Body of pancreas (tissue), 4 donors: ENCODE results near the gene TMEM263. TPM values are rescaled to one million over a fixed set of nuclear protein-coding genes. Genes with fewer than 3 reads are reported as not detected.

Experiments
- ATAC-seq: fragments of 150-250 bp; one replicate; pipeline ENCODE4 v1.9.1; 2016
- DNase-seq, 4 donors: peaks; one replicate each; pipeline ENCODE4 v3.0.0-alpha.2; 2019
- H3K27ac ChIP-seq, 4 donors: fragments of 200-600 bp; sonication (generic); 1 replicate in 3 of 4; 2 replicates in 1 of 4; pipeline versions ENCODE4 v1.5.1 to v1.6.1; 2016 to 2019; ENCODE audit warnings: mild to moderate bottlenecking in 1 of 4, mixed read lengths in 1 of 4, moderate library complexity in 1 of 4
- H3K27me3 ChIP-seq, 2 donors: fragments of 200-600 bp; sonication (generic); one replicate each; pipeline ENCODE4 v1.6.0; 2016; ENCODE audit warnings: mild to moderate bottlenecking in 1 of 2
- H3K36me3 ChIP-seq, 2 donors: fragments of 200-600 bp; sonication (generic); replicated peaks in 1 of 2; 2 replicates each; pipeline ENCODE4 v1.5.1; 2016; ENCODE audit warnings: low read depth in 2 of 2; ENCODE audit not compliant: insufficient read depth in 1 of 2
- H3K4me1 ChIP-seq: fragments of 200-600 bp; sonication (generic); one replicate; pipeline ENCODE4 v1.6.0; 2016
- H3K4me3 ChIP-seq, 2 donors: fragments of 200-600 bp; sonication (generic); 1 replicate in 1 of 2; 2 replicates in 1 of 2; pipeline ENCODE4 v1.5.1; 2016 to 2019
- H3K9me3 ChIP-seq, 3 donors: fragments of 200-600 bp; sonication (generic); 1 replicate in 2 of 3; 2 replicates in 1 of 3; pipeline ENCODE4 v1.5.1; 2016
- CTCF ChIP-seq, 7 experiments: fragments of 450-650 bp in 4 of 7; fragments of 200-600 bp in 3 of 7; sonication (generic) in 3 of 7; IDR thresholded peaks; one replicate each; pipeline ENCODE4 v1.5.1; 2016 to 2019; ENCODE audit warnings: antibody characterized with exemption in 7 of 7
- POLR2A ChIP-seq, 3 donors: fragments of 450-650 bp; IDR thresholded peaks; one replicate each; pipeline ENCODE4 v1.6.1; 2016; ENCODE audit warnings: antibody characterized with exemption in 3 of 3, mild to moderate bottlenecking in 2 of 3
- WGBS, 2 donors: methylation state at CpG; one replicate each; pipeline ENCODE4 v1.1.5; 2017; 5-methylcytosine and 5-hydroxymethylcytosine counted together
- intact Hi-C: fragments of 100-400 bp; cut with DNase I; formaldehyde crosslinking; loops from one replicate; pipeline ENCODE4 v1.15.1; 2023
- total RNA-seq, 2 donors: library from RNA; depleted of rRNA; stranded (reverse); fragments of >200 nt; gene quantifications; one replicate each; pipeline ENCODE4 v1.1.0, GENCODE V29; 2016

TMEM263 gene
- total RNA-seq, 2 donors from 2014 or later = 27.4 to 33.5 TPM

GRCh38 chr12:106980944-106981343, 25.2 kb downstream of the TMEM263 start:
- TF ChIP-seq POLR2A (IDR thresholded peaks at IDR 0.05) (no peak), CTCF (IDR thresholded peaks at IDR 0.05) (no peak)
- ATAC-seq (no peak), DNase-seq (no peak)
- Histone ChIP-seq H3K9me3 (no peaks in the 10 kb centered on the region), H3K4me1 (peaks cover 53% of the 10 kb centered on the region), H3K4me3 (no peak overlapping the region), H3K27ac (no peak overlapping the region), H3K27me3 (no peaks in the 10 kb centered on the region), H3K36me3 (peaks cover 0 to 2% of the 10 kb centered on the region in 2 donors)
- intact Hi-C loops = no loop called here
- 84 to 86% methylated on average over 6 to 7 of the region's 7 CpGs for WGBS, 2 donors

- Histone ChIP-seq H3K27me3 (no peaks in the 10 kb centered on the region), H3K9me3 (no peaks in the 10 kb centered on the region), H3K27ac (peak overlapping the region in 1 of 4 donors; percentile 24), H3K4me1 (peaks cover 48% of the 10 kb centered on the region), H3K36me3 (peaks cover 0 to 2% of the 10 kb centered on the region in 2 donors), H3K4me3 (no peak overlapping the region)
- TF ChIP-seq POLR2A (IDR thresholded peaks at IDR 0.05) = no peak
- TF ChIP-seq CTCF (IDR thresholded peaks at IDR 0.05) = no peak
- 89 to 91% methylated on average over 3 of the region's 3 CpGs for WGBS, 2 donors
- intact Hi-C loops = no loop called here
- DNase-seq (no peak), ATAC-seq (no peak)
Measured at GRCh38 chr12:106981788-106982187, 26.1 kb downstream of the TMEM263 start.

- no peak overlapping the region for H3K4me3 ChIP-seq
- H3K27ac ChIP-seq = peak overlapping the region in 1 of 4 donors; percentile 24
- H3K4me1 ChIP-seq = peaks cover 45% of the 10 kb centered on the region
- no peaks in the 10 kb centered on the region for H3K9me3 ChIP-seq
- ATAC-seq = no peak
- intact Hi-C loops = no loop called here
- H3K36me3 ChIP-seq = peaks cover 0 to 2% of the 10 kb centered on the region in 2 donors
- H3K27me3 ChIP-seq = no peaks in the 10 kb centered on the region
- 72 to 79% methylated on average over 1 of the region's 1 CpG for WGBS, 2 donors
- no peak for DNase-seq
- no peak for TF ChIP-seq POLR2A (IDR thresholded peaks at IDR 0.05)
- TF ChIP-seq CTCF (IDR thresholded peaks at IDR 0.05) = no peak
Measured at GRCh38 chr12:106982229-106982628, 26.5 kb downstream of the TMEM263 start.

GRCh38 chr12:106984588-106985137, 29.0 kb downstream of the TMEM263 start:
- Histone ChIP-seq H3K9me3 (no peaks in the 10 kb centered on the region), H3K27me3 (no peaks in the 10 kb centered on the region), H3K4me3 (no peak overlapping the region), H3K4me1 (peaks cover 37% of the 10 kb centered on the region), H3K27ac (peak overlapping the region in 1 of 4 donors; percentile 91), H3K36me3 (peaks cover 0 to 2% of the 10 kb centered on the region in 2 donors)
- 96 to 97% methylated on average over 6 of the region's 6 CpGs for WGBS, 2 donors
- intact Hi-C loops = no loop called here
- DNase-seq (no peak), ATAC-seq (no peak)
- TF ChIP-seq POLR2A (IDR thresholded peaks at IDR 0.05) (no peak), CTCF (IDR thresholded peaks at IDR 0.05) (no peak)

- intact Hi-C loops = no loop called here
- Histone ChIP-seq H3K36me3 (peaks cover 0 to 2% of the 10 kb centered on the region in 2 donors), H3K4me3 (no peak overlapping the region), H3K9me3 (no peaks in the 10 kb centered on the region), H3K4me1 (peaks cover 37% of the 10 kb centered on the region), H3K27me3 (no peaks in the 10 kb centered on the region), H3K27ac (peak overlapping the region; percentile 51 to 92 (median 90))
- ATAC-seq (peak; percentile 23), DNase-seq (peak; percentile 56 to 73 (median 70))
- WGBS, 2 donors = 28 to 38% methylated on average over 5 of the region's 5 CpGs
- peak; percentile 43 to 79 (median 76) for TF ChIP-seq POLR2A (IDR thresholded peaks at IDR 0.05)
- peak in 4 of 7 experiments; percentile 3 to 28 (median 9) for TF ChIP-seq CTCF (IDR thresholded peaks at IDR 0.05)
Measured at GRCh38 chr12:106985479-106985878, 29.8 kb downstream of the TMEM263 start.
